Measurements from ENCODE around the gene GRAMD1C.

DNA sequence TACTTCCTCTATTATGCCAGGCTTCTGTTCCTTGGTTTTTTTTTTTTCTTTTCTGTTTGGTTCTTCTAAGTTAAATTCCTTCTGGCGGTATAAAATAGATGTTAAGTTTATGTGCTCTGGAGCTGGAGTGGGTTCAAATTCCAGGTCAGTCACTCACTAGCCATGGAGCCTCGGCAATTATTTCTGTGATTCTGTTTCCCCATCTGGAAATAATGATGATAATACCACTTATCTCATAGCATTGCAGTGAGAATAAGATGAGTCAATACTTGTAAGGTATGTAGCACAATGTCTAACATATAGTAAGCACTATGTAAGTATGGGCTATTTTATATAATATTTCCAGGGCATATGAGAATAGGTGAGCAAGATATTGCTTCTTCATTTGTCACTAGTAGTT lies 76.1 kb downstream of the GRAMD1C start:
- TF ChIP-seq, protein P1, sequence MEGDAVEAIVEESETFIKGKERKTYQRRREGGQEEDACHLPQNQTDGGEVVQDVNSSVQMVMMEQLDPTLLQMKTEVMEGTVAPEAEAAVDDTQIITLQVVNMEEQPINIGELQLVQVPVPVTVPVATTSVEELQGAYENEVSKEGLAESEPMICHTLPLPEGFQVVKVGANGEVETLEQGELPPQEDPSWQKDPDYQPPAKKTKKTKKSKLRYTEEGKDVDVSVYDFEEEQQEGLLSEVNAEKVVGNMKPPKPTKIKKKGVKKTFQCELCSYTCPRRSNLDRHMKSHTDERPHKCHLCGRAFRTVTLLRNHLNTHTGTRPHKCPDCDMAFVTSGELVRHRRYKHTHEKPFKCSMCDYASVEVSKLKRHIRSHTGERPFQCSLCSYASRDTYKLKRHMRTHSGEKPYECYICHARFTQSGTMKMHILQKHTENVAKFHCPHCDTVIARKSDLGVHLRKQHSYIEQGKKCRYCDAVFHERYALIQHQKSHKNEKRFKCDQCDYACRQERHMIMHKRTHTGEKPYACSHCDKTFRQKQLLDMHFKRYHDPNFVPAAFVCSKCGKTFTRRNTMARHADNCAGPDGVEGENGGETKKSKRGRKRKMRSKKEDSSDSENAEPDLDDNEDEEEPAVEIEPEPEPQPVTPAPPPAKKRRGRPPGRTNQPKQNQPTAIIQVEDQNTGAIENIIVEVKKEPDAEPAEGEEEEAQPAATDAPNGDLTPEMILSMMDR (IDR thresholded peaks at IDR 0.05), result no peak
- TF ChIP-seq POLR2AphosphoS5 (IDR thresholded peaks at IDR 0.05) (no peak), EP300 (IDR thresholded peaks at IDR 0.05) (no peak)

Measured in sigmoid colon (tissue), 4 donors.